ELF-1 (cell line): Measurements from ENCODE around the gene TUBB2A.
"Not testable (repeated sequence)": the region's sequence is repeated elsewhere in the genome, so short reads cannot be mapped to it uniquely, and the experiment has no call there.

ENCODE experiments used
- DNase-seq: peaks from one replicate; pipeline ENCODE4 v3.0.0-alpha.2; 2016; ENCODE audit warnings: low read depth, low spot score

The TUBB2A gene

DNA sequence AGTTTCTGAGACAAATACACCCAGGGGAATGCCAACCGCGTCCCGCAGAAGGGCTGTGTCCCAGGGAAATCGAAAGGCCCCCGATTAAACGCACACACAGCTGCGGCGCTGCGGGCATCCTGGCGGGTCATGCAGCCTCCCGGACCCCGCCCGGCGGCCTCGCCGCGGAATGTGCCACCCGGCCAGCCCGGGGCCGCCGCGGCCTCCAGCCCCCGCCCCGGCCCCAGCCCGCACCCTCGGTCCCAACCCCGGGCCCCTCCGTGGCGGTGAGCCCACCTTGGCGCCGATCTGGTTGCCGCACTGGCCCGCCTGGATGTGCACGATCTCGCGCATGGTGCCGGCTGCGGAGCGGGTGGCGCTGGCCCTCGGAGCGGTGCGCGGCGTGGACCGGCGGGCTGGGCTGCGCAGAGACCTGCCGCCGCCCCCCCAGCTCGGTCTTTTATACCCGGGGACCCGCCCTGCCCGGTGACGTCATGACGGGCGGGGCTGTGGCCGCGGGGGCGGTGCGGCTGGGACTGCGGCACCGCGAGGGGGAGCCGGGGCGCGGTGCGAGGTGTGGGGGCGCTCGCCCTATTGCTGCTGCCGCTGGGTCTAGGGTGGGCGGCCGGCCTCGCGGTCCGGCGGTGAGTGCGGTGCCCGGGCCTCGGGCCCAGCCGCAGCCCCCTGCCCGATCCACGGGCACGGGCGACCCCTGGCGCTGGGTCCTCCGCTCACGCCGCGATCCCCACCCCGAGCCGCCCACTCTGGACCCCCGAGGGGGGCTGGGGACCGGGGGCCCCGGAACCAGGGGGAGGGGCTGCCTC is at the start of gene TUBB2A:
Gene TUBB2A, minus strand, starts transcription at position 414 of the 803 bp plus-strand sequence. Its CDS starts 81 bp downstream, at position 333.
- DNase-seq: peak; percentile 76

DNA sequence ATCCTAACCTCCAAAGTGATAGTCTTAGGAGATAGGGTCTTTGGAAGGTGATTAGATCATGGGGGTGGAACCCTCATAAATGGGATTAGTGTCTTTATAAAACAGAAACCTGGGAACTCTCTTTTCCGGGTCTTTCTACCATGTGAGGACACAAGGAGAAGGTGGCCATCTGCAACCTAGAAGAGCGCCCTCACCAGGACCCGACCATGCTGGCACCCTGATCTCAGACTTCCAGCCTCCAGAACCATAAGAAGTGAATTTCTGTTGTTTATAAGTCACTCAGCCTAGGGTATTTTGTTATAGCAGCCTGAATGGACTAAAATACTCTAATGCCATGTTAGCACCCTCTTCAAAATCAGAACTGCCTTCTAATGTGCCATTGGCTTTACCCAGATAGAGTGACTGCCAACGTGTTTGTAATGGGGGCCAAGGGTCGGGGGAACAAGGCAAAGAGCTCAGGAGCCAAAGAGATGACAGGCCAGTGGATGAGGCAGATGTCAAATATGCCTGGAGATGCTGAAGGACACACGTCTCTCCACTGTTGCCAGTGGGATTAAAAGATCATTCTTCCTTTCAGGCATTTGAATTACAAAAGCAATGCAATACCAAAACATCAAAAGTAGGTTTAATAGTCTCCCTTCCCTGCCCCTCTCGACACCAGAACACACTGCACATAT is 49.1 kb upstream of the TUBB2A start:
- no peak for DNase-seq

DNA sequence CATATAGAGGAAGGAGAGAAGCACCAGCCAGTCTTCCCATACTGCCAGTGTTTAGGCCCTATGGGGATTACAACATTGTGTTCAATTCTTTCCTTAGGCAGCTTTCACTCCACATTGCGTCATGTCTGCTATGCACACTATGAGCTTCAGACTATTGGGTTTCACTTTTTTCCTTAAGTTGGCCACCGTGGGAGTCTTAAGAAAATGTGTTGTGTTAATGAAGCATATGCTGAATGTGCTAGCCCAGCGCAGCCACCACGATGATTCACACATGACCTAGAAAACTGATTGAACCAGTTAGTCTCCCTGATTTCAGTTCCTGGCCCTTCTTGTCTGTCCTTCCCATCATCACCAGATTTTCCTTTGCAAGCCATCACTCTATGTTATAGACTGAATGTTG is 48.6 kb upstream of the TUBB2A start:
- no peak for DNase-seq

DNA sequence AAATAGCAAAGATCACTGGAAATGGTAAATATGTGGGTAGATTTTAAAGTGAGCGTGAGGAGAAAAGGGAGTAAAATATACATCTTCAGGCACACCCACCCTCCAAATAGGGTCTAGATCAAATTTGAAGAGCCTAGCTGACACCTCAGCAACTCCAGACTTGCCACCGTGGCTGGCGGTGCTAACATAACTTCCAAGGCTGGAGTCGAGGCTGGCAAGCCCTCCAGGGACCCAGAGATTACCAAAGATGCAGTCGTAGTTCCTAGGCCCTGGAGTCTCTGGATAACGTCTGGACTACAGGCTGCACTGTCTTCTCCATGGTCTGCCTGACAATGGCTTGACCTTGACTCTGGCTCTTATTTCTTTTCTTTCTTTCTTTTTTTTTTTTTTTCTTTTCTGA is 47.6 kb upstream of the TUBB2A start:
- no peak for DNase-seq

DNA sequence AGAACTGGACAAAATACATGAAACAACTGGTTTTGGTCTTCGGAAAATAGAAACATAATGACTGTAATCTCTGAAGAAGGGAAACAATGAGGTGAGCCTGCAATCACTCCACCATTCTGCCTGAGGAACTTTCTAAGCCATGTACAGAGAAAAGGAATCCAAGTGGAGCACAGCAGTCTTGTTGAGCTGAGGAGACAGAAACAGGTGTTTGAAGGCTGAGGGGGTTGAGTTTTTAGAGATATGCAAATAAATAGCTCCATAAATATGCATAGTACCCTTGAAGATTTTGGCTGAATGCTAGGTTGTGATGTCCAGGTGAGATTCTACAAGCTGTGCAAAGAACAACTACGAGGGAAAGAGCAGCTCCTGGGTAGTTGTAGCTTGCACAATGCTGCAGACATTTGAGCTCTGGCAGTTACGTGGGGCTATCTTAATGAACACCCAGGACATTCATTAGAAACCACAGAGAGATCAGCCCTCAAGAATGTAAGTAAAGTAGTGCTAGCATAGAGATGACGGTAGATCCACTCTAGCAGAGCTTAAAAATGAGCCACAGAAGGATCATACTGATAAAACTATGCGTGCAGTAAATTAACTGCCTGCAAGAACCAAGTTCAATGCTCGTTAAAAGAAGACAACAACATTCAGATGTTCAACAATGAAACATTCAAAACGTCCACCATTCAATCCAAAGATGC is 45.8 kb upstream of the TUBB2A start:
- no peak for DNase-seq

DNA sequence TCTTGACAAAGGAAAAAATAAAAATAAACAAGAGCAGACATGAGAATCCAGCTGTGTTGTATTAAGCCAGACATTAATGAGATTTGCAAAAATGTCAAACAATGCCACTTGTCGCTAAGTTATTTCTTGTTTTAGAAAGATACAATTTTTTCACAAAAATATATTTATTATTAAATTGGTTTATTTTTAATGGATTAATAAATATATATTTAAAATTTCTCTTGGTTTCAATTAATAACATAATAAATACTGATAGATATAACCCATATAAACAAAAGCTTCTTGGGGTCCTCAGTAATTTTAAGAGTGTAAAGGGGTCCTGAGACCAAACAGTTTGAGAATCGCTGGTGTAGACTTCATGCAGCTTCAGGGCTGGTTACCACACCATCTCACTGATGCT is 44.0 kb upstream of the TUBB2A start:
- DNase-seq: no peak

DNA sequence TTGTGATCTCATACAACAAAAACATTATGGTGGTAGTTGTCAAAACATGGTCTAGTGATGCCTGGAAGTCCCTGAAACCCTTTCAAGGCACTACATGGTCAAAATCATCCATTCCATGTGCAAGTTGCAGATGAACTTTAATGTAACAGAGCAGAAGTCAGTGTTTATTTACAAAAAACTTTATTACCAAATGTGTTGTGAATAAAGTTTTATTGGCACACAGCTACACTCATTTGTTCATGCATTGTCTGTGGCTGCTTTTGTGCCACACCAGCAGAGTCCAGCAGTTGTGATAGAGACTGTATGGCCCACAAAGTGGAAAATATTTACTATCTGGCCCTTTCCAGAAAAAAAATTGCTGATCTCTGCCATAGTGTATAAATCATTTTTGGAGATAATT is 43.3 kb upstream of the TUBB2A start:
- DNase-seq: no peak

DNA sequence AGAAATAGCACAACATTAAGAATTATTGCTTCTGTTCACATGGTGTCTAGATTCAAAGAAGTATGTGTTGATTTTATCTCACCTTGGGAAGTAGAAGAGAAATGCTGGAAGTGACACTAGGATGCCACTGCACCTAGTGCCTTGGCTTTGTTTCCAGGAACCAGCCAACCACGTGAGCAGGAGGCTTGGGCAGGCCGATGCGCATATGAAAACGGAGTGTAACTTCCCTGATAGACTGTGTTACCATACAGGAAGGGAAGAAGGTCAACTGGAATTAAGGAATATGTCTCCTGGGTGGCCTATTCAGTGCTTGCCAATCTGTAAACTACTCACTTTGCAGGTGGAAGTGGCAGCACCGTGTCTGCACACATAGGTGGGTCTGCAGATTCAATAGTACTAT is 42.0 kb upstream of the TUBB2A start:
- DNase-seq: no peak

DNA sequence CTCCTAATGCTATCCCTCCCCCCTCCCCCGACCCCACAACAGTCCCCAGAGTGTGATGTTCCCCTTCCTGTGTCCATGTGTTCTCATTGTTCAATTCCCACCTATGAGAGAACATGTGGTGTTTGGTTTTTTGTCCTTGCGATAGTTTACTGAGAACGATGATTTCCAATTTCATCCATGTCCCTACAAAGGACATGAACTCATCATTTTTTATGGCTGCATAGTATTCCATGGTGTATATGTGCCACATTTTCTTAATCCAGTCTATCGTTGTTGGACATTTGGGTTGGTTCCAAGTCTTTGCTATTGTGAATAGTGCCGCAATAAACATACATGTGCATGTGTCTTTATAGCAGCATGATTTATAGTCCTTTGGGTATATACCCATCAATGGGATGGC is 40.4 kb upstream of the TUBB2A start:
- not testable (repeated sequence) for DNase-seq

DNA sequence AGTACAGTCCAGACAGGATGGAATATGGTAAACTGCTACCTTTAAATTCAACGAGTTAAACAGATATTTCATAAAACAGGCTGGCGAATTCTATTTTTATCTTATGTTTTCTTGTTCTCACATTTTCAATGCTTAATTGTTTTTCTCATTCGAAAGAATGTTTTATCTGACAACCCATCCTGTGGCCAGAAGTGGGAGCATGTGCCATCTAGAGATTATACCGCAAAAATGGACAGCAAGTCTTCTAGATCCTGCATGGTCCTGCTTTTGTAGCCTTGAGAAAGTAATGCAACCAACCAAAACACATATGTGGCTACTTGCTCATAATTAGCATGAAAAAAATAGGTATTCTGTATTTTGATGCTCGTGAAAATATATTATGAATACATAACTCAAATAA is 39.4 kb upstream of the TUBB2A start:
- DNase-seq: no peak

DNA sequence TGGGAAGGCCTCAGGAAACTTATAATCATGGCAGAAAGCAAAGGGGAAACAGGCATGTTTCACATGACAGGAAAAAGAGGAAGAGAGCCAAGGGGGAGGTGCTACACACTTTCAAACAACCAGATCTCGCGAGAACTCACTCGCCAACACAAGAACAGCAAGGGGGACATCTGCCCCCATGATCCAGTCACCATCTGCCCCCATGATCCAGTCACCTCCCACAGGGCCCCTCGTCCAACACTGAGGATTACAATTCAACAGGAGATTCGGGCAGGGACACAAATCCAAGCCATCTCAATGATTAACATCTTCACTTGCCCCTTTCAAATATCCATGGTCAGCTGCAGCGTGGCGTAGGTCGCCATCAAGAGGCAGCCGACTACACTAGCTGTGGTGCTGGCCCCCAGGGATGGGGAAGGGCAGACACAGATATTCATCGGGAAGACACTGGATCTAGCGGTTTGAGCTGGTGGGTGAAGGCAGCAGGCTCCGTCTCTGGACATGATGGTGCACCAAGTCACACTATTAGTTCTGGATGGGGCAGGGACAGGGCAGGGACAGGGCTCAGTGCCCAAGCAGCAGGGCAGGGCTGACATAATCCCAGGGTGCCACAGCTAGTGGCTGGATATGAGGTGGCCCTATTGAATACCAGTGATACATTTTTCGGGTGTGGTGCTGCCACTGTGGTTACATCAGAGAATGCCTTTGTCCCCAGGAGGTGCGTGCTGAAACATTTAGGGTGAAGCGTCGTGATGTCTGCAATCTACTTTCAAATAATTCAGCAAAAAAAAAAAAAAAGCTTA is 38.6 kb upstream of the TUBB2A start:
- DNase-seq: peak; percentile 71

DNA sequence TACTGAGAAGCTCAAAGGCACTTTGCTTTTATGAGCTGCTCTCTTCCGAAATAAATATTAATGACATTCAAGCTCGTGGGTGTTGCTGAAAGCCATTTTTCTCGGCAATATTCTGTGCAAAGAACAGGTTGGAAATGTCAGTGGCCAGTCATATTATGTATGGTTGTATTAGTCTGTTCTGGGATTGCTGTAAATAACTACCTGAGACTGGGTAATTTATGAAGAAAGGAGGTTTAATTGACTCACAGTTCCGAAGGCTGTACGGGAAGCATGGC is 38.0 kb upstream of the TUBB2A start:
- no peak for DNase-seq

DNA sequence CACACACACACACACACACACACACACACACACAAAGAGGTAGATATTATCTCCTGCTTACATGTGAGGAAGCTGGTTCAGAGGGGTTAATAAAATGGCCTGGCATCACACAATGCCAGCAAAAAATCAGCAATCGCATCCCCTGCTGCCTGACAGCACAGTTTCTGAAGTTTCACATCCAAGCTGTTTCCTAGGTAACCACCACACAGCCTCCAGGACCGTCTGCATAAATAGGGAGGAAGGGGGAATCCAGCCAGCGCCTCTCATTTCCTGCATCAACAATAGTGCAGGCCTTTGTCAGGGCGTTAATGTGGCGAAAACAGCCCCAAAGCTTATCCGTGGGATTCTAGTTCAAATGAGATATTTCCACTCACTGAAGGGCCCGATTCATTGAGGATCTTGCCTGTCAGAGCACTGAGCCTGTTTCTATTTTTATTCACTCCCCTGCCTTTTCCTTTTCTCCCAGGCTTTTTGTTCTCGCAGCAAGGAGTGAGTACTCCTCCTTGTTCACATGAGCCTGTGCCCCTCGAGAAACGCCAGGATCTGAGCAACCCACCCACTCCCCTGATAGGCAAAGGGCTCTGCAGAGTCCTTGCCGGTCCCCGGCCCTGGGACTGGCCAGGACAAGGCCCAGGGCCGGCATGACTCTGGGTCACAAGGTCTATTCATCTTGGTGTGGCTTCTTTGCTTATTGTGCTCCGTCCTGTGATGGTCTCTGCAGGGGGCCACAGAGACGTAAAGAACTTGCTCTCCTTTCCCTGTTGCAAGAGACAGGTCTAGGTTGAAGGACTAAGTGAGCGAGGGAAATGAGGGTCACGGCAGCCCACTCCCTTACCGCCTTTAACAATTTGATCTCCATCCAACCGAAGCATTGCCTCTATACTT is 37.4 kb upstream of the TUBB2A start:
- DNase-seq: peak; percentile 57

DNA sequence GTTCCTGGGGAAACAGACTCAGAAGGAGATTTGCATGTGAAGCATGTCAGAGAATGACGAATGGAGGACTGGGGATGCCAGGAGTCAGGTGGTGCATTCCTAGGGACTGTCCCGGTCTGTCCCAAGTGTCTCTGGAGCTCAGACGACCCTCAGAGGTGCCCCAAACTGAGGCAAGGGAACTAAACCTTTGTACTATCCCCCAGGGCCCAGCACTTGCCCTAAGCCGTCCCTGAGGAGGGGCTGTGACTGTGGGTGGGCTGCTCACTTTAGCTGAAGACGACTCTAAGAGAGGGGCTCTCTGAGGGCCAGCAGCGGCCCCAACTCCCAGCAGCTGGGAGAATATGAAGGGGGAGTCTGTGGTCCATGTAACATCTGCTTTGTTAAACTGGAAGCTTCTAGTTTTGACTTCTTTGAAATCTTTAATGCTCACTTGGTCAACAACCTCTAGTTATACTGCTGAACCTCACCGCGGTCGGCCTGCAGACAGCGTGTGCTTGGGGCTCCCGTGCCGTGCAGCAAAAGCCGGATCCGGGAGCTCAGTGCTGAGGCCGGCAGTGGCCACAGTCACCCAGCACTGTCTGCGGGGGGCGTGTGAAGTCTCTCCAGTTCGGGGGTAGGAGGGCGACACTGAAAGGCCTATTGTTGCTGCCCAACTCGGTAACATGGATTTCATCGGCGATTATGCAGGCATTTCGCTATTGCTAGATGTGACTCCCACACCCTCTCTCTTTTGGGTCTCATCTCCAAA is 35.9 kb upstream of the TUBB2A start:
- DNase-seq: peak; percentile 25

DNA sequence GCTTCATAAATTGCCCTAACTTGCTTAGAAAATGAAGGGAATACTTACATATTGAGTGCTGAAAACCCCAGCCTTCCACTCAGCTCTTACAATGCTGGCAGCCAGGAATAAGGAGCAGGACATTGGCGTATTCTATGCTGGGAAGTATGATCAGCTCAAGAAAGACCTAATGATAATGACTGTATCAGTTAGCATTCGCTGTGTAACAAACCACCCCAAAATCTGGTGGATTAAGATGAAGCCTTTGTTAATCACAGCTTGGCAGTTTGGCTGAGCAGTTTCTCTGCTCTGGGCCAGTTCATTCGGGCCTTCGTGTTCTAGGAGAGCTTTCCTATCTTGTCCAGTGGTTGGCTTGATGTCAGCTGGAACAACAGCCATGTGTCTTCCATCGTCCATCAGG is 33.4 kb upstream of the TUBB2A start:
- DNase-seq: no peak

DNA sequence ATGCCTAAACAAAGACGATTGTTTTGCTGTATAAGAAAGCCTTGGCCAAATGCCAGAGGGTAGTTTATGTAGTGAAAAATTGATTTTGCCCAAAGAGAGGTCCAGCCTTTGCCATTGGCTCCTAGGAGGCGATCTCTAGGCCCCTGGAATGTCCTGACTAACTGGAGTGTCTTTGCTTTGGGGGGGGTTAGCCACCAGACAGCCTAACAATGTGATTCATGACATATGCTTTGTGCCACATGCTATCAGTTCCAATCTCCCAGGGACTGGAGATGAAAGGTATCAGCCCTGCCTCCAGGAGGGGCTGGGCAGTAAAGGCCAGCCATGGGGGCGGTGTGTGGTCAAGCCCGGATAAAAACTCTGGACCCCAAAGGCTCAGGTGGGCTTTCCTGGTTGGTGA is 32.7 kb upstream of the TUBB2A start:
- DNase-seq: no peak

DNA sequence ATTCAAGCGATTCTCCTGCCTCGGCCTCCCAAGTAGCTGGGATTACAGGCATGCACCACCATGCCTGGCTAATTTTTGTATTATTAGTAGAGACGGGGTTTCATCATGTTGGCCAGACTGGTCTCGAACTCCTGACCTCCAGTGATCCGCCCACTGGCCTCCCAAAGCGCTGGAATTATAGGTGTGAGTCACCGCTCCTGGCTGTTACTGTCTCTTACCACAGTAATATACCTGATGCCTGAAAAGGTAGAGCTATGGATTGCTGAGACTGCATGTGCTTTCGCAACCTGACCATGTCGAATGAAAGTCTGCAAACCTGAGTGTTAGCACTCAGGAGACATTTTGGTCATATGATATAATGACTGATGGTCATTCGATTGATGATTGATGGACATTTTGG is 31.8 kb upstream of the TUBB2A start:
- not testable (repeated sequence) for DNase-seq

DNA sequence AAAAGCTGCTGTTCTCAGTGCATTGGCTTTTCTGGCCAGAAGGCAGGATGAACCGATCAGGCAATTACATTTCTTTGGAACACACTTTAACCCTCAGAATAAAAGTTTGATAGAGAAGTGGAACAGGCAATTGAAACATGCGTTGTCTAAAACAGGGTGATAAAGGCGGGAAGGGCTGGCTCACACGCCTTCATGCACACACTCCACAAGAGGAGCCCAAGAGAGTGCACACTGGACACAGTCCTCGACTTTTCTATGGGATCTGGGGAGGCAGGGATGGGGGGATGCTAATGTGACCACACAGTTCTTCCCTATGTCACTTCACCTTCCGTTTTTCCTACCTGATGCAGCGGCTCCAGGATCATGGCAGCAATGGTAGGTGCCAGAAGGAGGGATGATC is 30.9 kb upstream of the TUBB2A start:
- no peak for DNase-seq

DNA sequence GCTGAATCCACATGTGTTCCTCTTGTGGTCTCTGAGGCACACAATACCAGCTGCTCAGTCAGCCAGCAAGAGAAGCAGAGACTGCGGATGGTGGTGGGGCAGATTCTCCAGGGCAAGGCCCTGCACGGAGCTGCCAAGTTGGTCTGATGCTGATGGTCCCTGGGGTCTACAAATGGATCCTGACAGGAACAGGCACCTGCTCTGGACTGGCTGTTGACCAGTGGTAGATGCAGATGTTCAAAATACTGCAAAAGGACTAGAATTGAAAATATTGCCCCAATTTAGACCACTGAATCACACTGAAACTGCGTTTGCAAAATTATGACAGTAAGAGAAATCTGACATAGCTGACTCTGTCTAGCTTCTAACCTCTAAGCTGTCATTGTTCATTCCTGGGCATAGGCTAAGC is 29.6 kb upstream of the TUBB2A start:
- no peak for DNase-seq

DNA sequence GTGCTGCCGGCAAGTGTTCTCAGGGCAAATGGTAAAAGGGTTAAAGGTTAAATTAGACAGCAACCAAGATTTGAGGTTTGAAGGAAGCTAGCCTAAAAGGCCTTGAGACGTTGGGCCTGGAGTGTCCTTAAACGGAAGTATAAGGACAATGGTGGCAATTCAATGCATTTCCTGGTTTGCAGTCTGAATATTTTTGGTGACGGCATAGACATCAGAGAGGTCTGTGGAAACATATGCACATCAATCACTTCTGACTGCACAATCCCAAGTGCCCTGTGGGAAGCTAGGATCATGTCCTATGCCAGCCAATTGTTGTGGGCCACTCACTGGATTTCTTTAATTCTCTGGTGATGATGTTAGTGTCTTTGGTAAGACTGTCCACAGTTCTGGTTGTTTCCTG is 25.7 kb upstream of the TUBB2A start:
- no peak for DNase-seq
